HepG2 (cell line): ENCODE data around the gene NEDD4L. TPM values are rescaled to one million over a fixed set of nuclear protein-coding genes. Genes with fewer than 3 reads are reported as not detected.

ENCODE experiments used
- ATAC-seq: fragments of 200-7000 bp; cut with Tn5 transposase; 3 replicates; pipeline ENCODE4 v1.9.1; 2020; ENCODE audit warnings: mild to moderate bottlenecking, moderate library complexity
- BruUV-seq: library from RNA; stranded (reverse); fragments of 400-500 nt; replicated peaks from 2 replicates; lab custom pipeline; 2021; lab: Mats Ljungman, UMichigan
- CTCF ChIA-PET: fragments of 300-600 bp; formaldehyde crosslinking; extraction: SDS; loops from one replicate; lab custom pipeline; 2021; ENCODE audit warnings: low total read pairs, inconsistent platforms, low intra/inter-chr PET ratio; lab: Yijun Ruan, JAX
- POLR2A ChIA-PET: fragments of 350-600 bp; sonication (Branson Sonifier 250); formaldehyde crosslinking; loops from one replicate; lab custom pipeline; 2020; ENCODE audit warnings: antibody characterized with exemption, inconsistent platforms; lab: Yijun Ruan, JAX
- DNase-seq: peaks from one replicate; pipeline ENCODE4 v3.0.0-alpha.2; 2015; ENCODE audit warnings: low spot score
- FAIRE-seq: peaks from 3 replicates; lab custom pipeline; 2011; peaks lifted over from hg19 to GRCh38; lab: Jason Lieb, UNC
- H2AFZ ChIP-seq: one replicate; pipeline ENCODE4 v1.6.1; 2011; ENCODE audit warnings: low read length, inconsistent platforms
- H3K27ac ChIP-seq: fragments of 300-600 bp; 3 replicates; pipeline ENCODE4 v1.8.0; 2011; ENCODE audit warnings: mixed run types, mild to moderate bottlenecking, mixed read lengths, low read length, inconsistent platforms; ENCODE audit not compliant: insufficient read depth; ENCODE audit errors: extremely low read length
- H3K27me3 ChIP-seq, 2 experiments: fragments of 200-600 bp in 1 of 2; 2 replicates in 1 of 2; 3 replicates in 1 of 2; pipeline versions ENCODE4 v1.6.0 to v1.8.0; 2011; ENCODE audit warnings: low read length in 2 of 2, mild to moderate bottlenecking in 2 of 2, moderate library complexity in 2 of 2, inconsistent platforms in 1 of 2; ENCODE audit not compliant: insufficient read depth in 2 of 2, control insufficient read depth in 1 of 2
- H3K36me3 ChIP-seq, 2 experiments: fragments of 200-600 bp in 1 of 2; replicated peaks in 1 of 2; 2 replicates in 1 of 2; 3 replicates in 1 of 2; pipeline versions ENCODE4 v1.5.1 to v1.8.0; 2011; ENCODE audit warnings: low read length in 2 of 2, inconsistent platforms in 1 of 2; ENCODE audit not compliant: insufficient read depth in 2 of 2, control insufficient read depth in 1 of 2
- H3K4me1 ChIP-seq: 2 replicates; pipeline ENCODE4 v1.5.1; 2012; ENCODE audit warnings: low read length, inconsistent platforms; ENCODE audit not compliant: insufficient read depth
- H3K4me2 ChIP-seq: 2 replicates; pipeline ENCODE4 v1.6.0; 2011; ENCODE audit warnings: low read depth, low read length, inconsistent platforms
- H3K4me3 ChIP-seq, 3 experiments: fragments of 200-600 bp in 1 of 3; sonication (generic), shearing (Covaris generic) in 1 of 3; replicated peaks in 1 of 3; 2 replicates each; pipeline ENCODE4 v1.5.1; 2011 to 2016; ENCODE audit warnings: low read length in 3 of 3, inconsistent platforms in 2 of 3, low read depth in 2 of 3, mild to moderate bottlenecking in 2 of 3, control low read depth in 1 of 3, mixed read lengths in 1 of 3; ENCODE audit not compliant: insufficient read depth in 1 of 3
- H3K79me2 ChIP-seq: one replicate; pipeline ENCODE4 v1.6.1; 2011; ENCODE audit warnings: low read length, inconsistent platforms; ENCODE audit not compliant: insufficient read depth
- H3K9ac ChIP-seq: 2 replicates; pipeline ENCODE4 v1.6.0; 2011; ENCODE audit warnings: mild to moderate bottlenecking, low read depth, low read length, inconsistent platforms; ENCODE audit not compliant: insufficient read depth
- H3K9me3 ChIP-seq: 2 replicates; pipeline ENCODE4 v1.5.1; 2012; ENCODE audit warnings: mild to moderate bottlenecking, low read length
- H4K20me1 ChIP-seq: 2 replicates; pipeline ENCODE4 v1.6.0; 2011; ENCODE audit warnings: inconsistent platforms, mild to moderate bottlenecking, low read length, moderate library complexity; ENCODE audit not compliant: insufficient read depth
- HNRNPK ChIP-seq: fragments of 200-400 bp; formaldehyde crosslinking; IDR thresholded peaks from 2 replicates; pipeline ENCODE4 v1.6.1; 2018; ENCODE audit warnings: low read length, low read depth, moderate library complexity, mild to moderate bottlenecking; ENCODE audit not compliant: poor library complexity, severe bottlenecking
- JUN ChIP-seq: sonication (generic); formaldehyde crosslinking; IDR thresholded peaks from 2 replicates; pipeline ENCODE4 v1.4.0; 2020; ENCODE audit warnings: mild to moderate bottlenecking, missing genetic modification reagents
- KAT7 ChIP-seq: IDR thresholded peaks from 2 replicates; pipeline ENCODE4 v1.6.1; 2018; ENCODE audit warnings: borderline replicate concordance, missing compliant biosample characterization
- MED8 ChIP-seq: sonication (generic); formaldehyde crosslinking; IDR thresholded peaks from 2 replicates; pipeline ENCODE4 v1.8.1; 2023; ENCODE audit warnings: mild to moderate bottlenecking, missing genetic modification reagents; ENCODE audit not compliant: insufficient replicate concordance
- MYC ChIP-seq: sonication (generic); formaldehyde crosslinking; IDR thresholded peaks from 2 replicates; pipeline ENCODE4 v1.9.0; 2021; ENCODE audit warnings: missing genetic modification reagents, borderline replicate concordance
- NFYC ChIP-seq: IDR thresholded peaks from 2 replicates; pipeline ENCODE4 v1.6.1; 2016; ENCODE audit warnings: missing genetic modification reagents, missing compliant biosample characterization
- NRL ChIP-seq: sonication (generic); formaldehyde crosslinking; IDR thresholded peaks from 2 replicates; pipeline ENCODE4 v1.5.0; 2020; ENCODE audit warnings: missing genetic modification reagents, mild to moderate bottlenecking, moderate library complexity, borderline replicate concordance
- PBX2 ChIP-seq: IDR thresholded peaks from 2 replicates; pipeline ENCODE4 v1.6.1; 2016; ENCODE audit warnings: control low read depth
- RBM22 ChIP-seq: fragments of 200-400 bp; formaldehyde crosslinking; optimal IDR thresholded peaks from 2 replicates; pipeline ENCODE3; 2017; ENCODE audit warnings: mild to moderate bottlenecking, low read length, moderate library complexity
- SCMH1 ChIP-seq: sonication (generic); formaldehyde crosslinking; IDR thresholded peaks from 2 replicates; pipeline ENCODE4 v1.9.0; 2021; ENCODE audit warnings: missing genetic modification reagents, mild to moderate bottlenecking, borderline replicate concordance
- SMYD3 ChIP-seq: sonication (generic); formaldehyde crosslinking; IDR thresholded peaks from 2 replicates; pipeline ENCODE4 v1.8.1; 2023; ENCODE audit warnings: mild to moderate bottlenecking, missing genetic modification reagents
- SOX13 ChIP-seq, 3 experiments: fragments of 450-650 bp in 1 of 3; sonication (generic) in 1 of 3; formaldehyde crosslinking in 1 of 3; IDR thresholded peaks in 2 of 3; conservative IDR thresholded peaks in 1 of 3; 2 replicates each; pipeline versions ENCODE4 v1.5.0 to v1.6.1; 2016 to 2020; ENCODE audit warnings: antibody characterized with exemption in 1 of 3, mild to moderate bottlenecking in 1 of 3, missing compliant biosample characterization in 1 of 3, missing genetic modification reagents in 1 of 3, moderate library complexity in 1 of 3
- STAT5B ChIP-seq: sonication (generic); formaldehyde crosslinking; IDR thresholded peaks from 2 replicates; pipeline ENCODE4 v1.4.0; 2020; ENCODE audit warnings: missing genetic modification reagents
- ZNF263 ChIP-seq: sonication (generic); formaldehyde crosslinking; IDR thresholded peaks from 2 replicates; pipeline ENCODE4 v1.4.0; 2020; ENCODE audit warnings: missing genetic modification reagents
- ZNF550 ChIP-seq: sonication (generic); formaldehyde crosslinking; IDR thresholded peaks from 2 replicates; pipeline ENCODE4 v1.4.0; 2020; ENCODE audit warnings: mild to moderate bottlenecking, missing genetic modification reagents, borderline replicate concordance
- ZNF572 ChIP-seq: sonication (generic); formaldehyde crosslinking; IDR thresholded peaks from 2 replicates; pipeline ENCODE4 v1.5.1; 2020; ENCODE audit warnings: mild to moderate bottlenecking, missing genetic modification reagents
- ZNF773 ChIP-seq: sonication (generic); formaldehyde crosslinking; IDR thresholded peaks from 2 replicates; pipeline ENCODE4 v1.4.0; 2020; ENCODE audit warnings: missing genetic modification reagents, borderline replicate concordance
- ZNF850 ChIP-seq: sonication (generic); formaldehyde crosslinking; conservative IDR thresholded peaks from 2 replicates; pipeline ENCODE4 v1.9.0; 2021; ENCODE audit warnings: mild to moderate bottlenecking, missing genetic modification reagents
- ZSCAN31 ChIP-seq: sonication (generic); formaldehyde crosslinking; IDR thresholded peaks from 2 replicates; pipeline ENCODE4 v1.5.0; 2020; ENCODE audit warnings: low read depth, mild to moderate bottlenecking, missing genetic modification reagents
- WGBS: methylation state at CpG from one replicate; pipeline ENCODE4 v1.1.6; 2017; ENCODE audit warnings: low lambda C conversion rate; 5-methylcytosine and 5-hydroxymethylcytosine counted together
- in situ Hi-C: cut with HindIII; loops from 2 replicates; pipeline ENCODE4 v1.10.0; 2017; ENCODE audit warnings: low pct_unique_long_range_greater_than_20kb; ENCODE audit not compliant: extremely low pct_ligation_motif_present
- intact Hi-C: fragments of 100-400 bp; cut with micrococcal nuclease; formaldehyde crosslinking; loops from one replicate; pipeline ENCODE4 v1.10.0; 2022; ENCODE audit not compliant: unreplicated experiment
- polyA plus RNA-seq, 8 experiments: library from polyadenylated mRNA; depleted of rRNA in 3 of 8; stranded (reverse) in 7 of 8; unstranded in 1 of 8; fragments of >200 nt; fragmentation: Illumina TruSeq in 4 of 8; extraction: Trizol in 4 of 8; gene quantifications; 2 replicates each; pipeline versions ENCODE4 v1.2.1 to v1.2.3, GENCODE V29; 2011 to 2016; ENCODE audit warnings: low read depth in 4 of 8, missing spikeins in 1 of 8, mixed read lengths in 1 of 8; ENCODE audit not compliant: insufficient read depth in 1 of 8
- total RNA-seq, 5 experiments: library from RNA; depleted of rRNA; stranded (reverse); fragments of >200 nt; fragmentation: Illumina TruSeq; extraction: Trizol; gene quantifications; 2 replicates each; pipeline ENCODE4 v1.2.3, GENCODE V29; 2016; ENCODE audit warnings: low read depth in 1 of 5

Gene NEDD4L
- total and polyA plus RNA-seq, 2 of the 13 experiments (the other 11 are each of a cell fraction or from before 2014, with no cell fraction given) = 168 to 390 TPM

GRCh38 chr18:58069721-58070292 is 25.8 kb downstream of the NEDD4L start:
- POLR2A ChIA-PET = no interaction called here
- intact Hi-C loops = no loop called here
- H3K4me1 ChIP-seq = peaks cover 36% of the 10 kb centered on the region
- CTCF ChIA-PET = no interaction called here
- ATAC-seq (no peak; the same call in 2 of the 3 replicates), FAIRE-seq (peak; percentile 49), DNase-seq (no peak)
- 0 out of 2 replicates have a peak, but pooled peaks cover 2% of the 10 kb centered on the region for H4K20me1 ChIP-seq
- no peaks in the 10 kb centered on the region for H3K9me3 ChIP-seq
- no peaks in the 10 kb centered on the region for H3K27me3 ChIP-seq
- no peaks in the 10 kb centered on the region for H3K36me3 ChIP-seq
- no peak overlapping the region for H2AFZ ChIP-seq
- peak overlapping the region; percentile 38 for H3K27ac ChIP-seq
- H3K79me2 ChIP-seq = peaks cover 23% of the 10 kb centered on the region
- WGBS = 2% methylated on average over 3 of the region's 3 CpGs
- TF ChIP-seq HNRNPK = no peak
- no peak for TF ChIP-seq MYC (CRISPR knock-in tag)
- no peak for TF ChIP-seq SOX13 (IDR thresholded peaks at IDR 0.05)
- TF ChIP-seq SOX13 (CRISPR knock-in tag; conservative IDR thresholded peaks at IDR 0.05 in 1 of 2, IDR thresholded peaks at IDR 0.05 in 1 of 2) = peak in 1 of 2 experiments; percentile 28; a peak in 1 of 4 replicates
- no peak for TF ChIP-seq SCMH1 (CRISPR knock-in tag)
- peak; percentile 56 for TF ChIP-seq RBM22
- no peak for TF ChIP-seq ZNF850
- H3K9ac ChIP-seq = no peak overlapping the region
- no TSS peak for BruUV-seq
- 0 out of 2 replicates have a peak overlapping the region, but pooled peaks have one; percentile 33 for H3K4me2 ChIP-seq
- no peak overlapping the region for H3K4me3 ChIP-seq
- in situ Hi-C loops = no loop called here

- no peak for TF ChIP-seq ZNF550 (CRISPR knock-in tag)
- TF ChIP-seq STAT5B (CRISPR knock-in tag) = no peak
- no peak for TF ChIP-seq NFYC (CRISPR knock-in tag)
- no peak for TF ChIP-seq SMYD3 (CRISPR knock-in tag)
- no peak for TF ChIP-seq ZNF263 (CRISPR knock-in tag)
- no peak for TF ChIP-seq KAT7
- TF ChIP-seq ZNF572 = no peak
- TF ChIP-seq NRL = no peak
- no peak for TF ChIP-seq ZNF773 (CRISPR knock-in tag)
- no peak for TF ChIP-seq PBX2 (CRISPR knock-in tag)
- no peak for TF ChIP-seq JUN (CRISPR knock-in tag)
- TF ChIP-seq ZSCAN31 (CRISPR knock-in tag) = no peak
- TF ChIP-seq MYC (CRISPR knock-in tag) = no peak
- no peak for TF ChIP-seq MED8
- WGBS = 95% methylated on average over 2 of the region's 2 CpGs
- H4K20me1 ChIP-seq = no peaks in the 10 kb centered on the region
- BruUV-seq = no TSS peak
- peaks cover 15% of the 10 kb centered on the region for H3K4me1 ChIP-seq
- intact Hi-C loops (no loop called here), in situ Hi-C loops (no loop called here)
- no peak overlapping the region for H3K9ac ChIP-seq
- H3K4me3 ChIP-seq = no peak overlapping the region
- H3K79me2 ChIP-seq = peaks cover 27% of the 10 kb centered on the region
- DNase-seq = no peak
- no peaks in the 10 kb centered on the region for H3K36me3 ChIP-seq
- no peaks in the 10 kb centered on the region for H3K27me3 ChIP-seq
- no peaks in the 10 kb centered on the region for H3K9me3 ChIP-seq
- no peak for ATAC-seq
- H3K4me2 ChIP-seq = no peak overlapping the region
- CTCF ChIA-PET = no interaction called here
- POLR2A ChIA-PET = no interaction called here
- no peak for FAIRE-seq
- no peak overlapping the region for H3K27ac ChIP-seq
- no peak overlapping the region for H2AFZ ChIP-seq
These were observed 32.0 kb downstream of the NEDD4L start for GRCh38 chr18:58076052-58076451.
